Body of pancreas (tissue), 4 donors: Measurements from ENCODE around the gene GRK7. TPM values are rescaled to one million over a fixed set of nuclear protein-coding genes. Genes with fewer than 3 reads are reported as not detected.

Source experiments
- ATAC-seq: fragments of 150-250 bp; one replicate; pipeline ENCODE4 v1.9.1; 2016
- DNase-seq, 4 donors: peaks; one replicate each; pipeline ENCODE4 v3.0.0-alpha.2; 2019
- H3K27ac ChIP-seq, 4 donors: fragments of 200-600 bp; sonication (generic); 1 replicate in 3 of 4; 2 replicates in 1 of 4; pipeline versions ENCODE4 v1.5.1 to v1.6.1; 2016 to 2019; ENCODE audit warnings: mild to moderate bottlenecking in 1 of 4, mixed read lengths in 1 of 4, moderate library complexity in 1 of 4
- H3K27me3 ChIP-seq, 2 donors: fragments of 200-600 bp; sonication (generic); one replicate each; pipeline ENCODE4 v1.6.0; 2016; ENCODE audit warnings: mild to moderate bottlenecking in 1 of 2
- H3K36me3 ChIP-seq, 2 donors: fragments of 200-600 bp; sonication (generic); replicated peaks in 1 of 2; 2 replicates each; pipeline ENCODE4 v1.5.1; 2016; ENCODE audit warnings: low read depth in 2 of 2; ENCODE audit not compliant: insufficient read depth in 1 of 2
- H3K4me1 ChIP-seq: fragments of 200-600 bp; sonication (generic); one replicate; pipeline ENCODE4 v1.6.0; 2016
- H3K4me3 ChIP-seq, 2 donors: fragments of 200-600 bp; sonication (generic); 1 replicate in 1 of 2; 2 replicates in 1 of 2; pipeline ENCODE4 v1.5.1; 2016 to 2019
- H3K9me3 ChIP-seq, 3 donors: fragments of 200-600 bp; sonication (generic); 1 replicate in 2 of 3; 2 replicates in 1 of 3; pipeline ENCODE4 v1.5.1; 2016
- CTCF ChIP-seq, 7 experiments: fragments of 450-650 bp in 4 of 7; fragments of 200-600 bp in 3 of 7; sonication (generic) in 3 of 7; IDR thresholded peaks; one replicate each; pipeline ENCODE4 v1.5.1; 2016 to 2019; ENCODE audit warnings: antibody characterized with exemption in 7 of 7
- POLR2A ChIP-seq, 3 donors: fragments of 450-650 bp; IDR thresholded peaks; one replicate each; pipeline ENCODE4 v1.6.1; 2016; ENCODE audit warnings: antibody characterized with exemption in 3 of 3, mild to moderate bottlenecking in 2 of 3
- WGBS, 2 donors: methylation state at CpG; one replicate each; pipeline ENCODE4 v1.1.5; 2017; 5-methylcytosine and 5-hydroxymethylcytosine counted together
- intact Hi-C: fragments of 100-400 bp; cut with DNase I; formaldehyde crosslinking; loops from one replicate; pipeline ENCODE4 v1.15.1; 2023
- total RNA-seq, 2 donors: library from RNA; depleted of rRNA; stranded (reverse); fragments of >200 nt; gene quantifications; one replicate each; pipeline ENCODE4 v1.1.0, GENCODE V29; 2016

GRK7 gene
- total RNA-seq, 2 donors from 2014 or later: not detected

GRCh38 chr3:141776376-141776775, 13.2 kb downstream of the GRK7 start:
- DNase-seq (no peak), ATAC-seq (no peak)
- Histone ChIP-seq H3K36me3 (no peaks in the 10 kb centered on the region), H3K4me1 (no peaks in the 10 kb centered on the region), H3K27ac (no peak overlapping the region), H3K27me3 (no peaks in the 10 kb centered on the region), H3K4me3 (no peak overlapping the region), H3K9me3 (no peaks in the 10 kb centered on the region)
- 84 to 85% methylated on average over 14 of the region's 14 CpGs for WGBS, 2 donors
- intact Hi-C loops: no loop called here
- TF ChIP-seq CTCF (IDR thresholded peaks at IDR 0.05): no peak
- no peak for TF ChIP-seq POLR2A (IDR thresholded peaks at IDR 0.05)

GRCh38 chr3:141776885-141777284, 13.7 kb downstream of the GRK7 start:
- Histone ChIP-seq H3K4me1 (no peaks in the 10 kb centered on the region), H3K27ac (no peak overlapping the region), H3K36me3 (no peaks in the 10 kb centered on the region), H3K27me3 (no peaks in the 10 kb centered on the region), H3K4me3 (no peak overlapping the region), H3K9me3 (no peaks in the 10 kb centered on the region)
- no peak for ATAC-seq
- WGBS, 2 donors: 79 to 84% methylated on average over 15 of the region's 15 CpGs
- TF ChIP-seq CTCF (IDR thresholded peaks at IDR 0.05): no peak
- TF ChIP-seq POLR2A (IDR thresholded peaks at IDR 0.05): no peak
- intact Hi-C loops: no loop called here
- DNase-seq: no peak

GRCh38 chr3:141777957-141778813, 15.0 kb downstream of the GRK7 start:
- H3K27me3 ChIP-seq: no peaks in the 10 kb centered on the region

GRCh38 chr3:141779667-141780066, 16.5 kb downstream of the GRK7 start:
- WGBS, 2 donors: 100% methylated on average over 1 of the region's 1 CpG
- no peaks in the 10 kb centered on the region for H3K27me3 ChIP-seq

More at GRCh38 chr3:141777957-141778813, 15.0 kb downstream of the GRK7 start:
- Histone ChIP-seq H3K4me1 (no peaks in the 10 kb centered on the region), H3K36me3 (no peaks in the 10 kb centered on the region), H3K27ac (no peak overlapping the region), H3K4me3 (no peak overlapping the region), H3K9me3 (no peaks in the 10 kb centered on the region)
- 81 to 94% methylated on average over 27 to 42 of the region's 42 CpGs for WGBS, 2 donors
- ATAC-seq (no peak), DNase-seq (no peak)
- intact Hi-C loops: no loop called here
- TF ChIP-seq CTCF (IDR thresholded peaks at IDR 0.05) (no peak), POLR2A (IDR thresholded peaks at IDR 0.05) (no peak)

More at GRCh38 chr3:141779667-141780066, 16.5 kb downstream of the GRK7 start:
- no peaks in the 10 kb centered on the region for H3K36me3 ChIP-seq
- no peak overlapping the region for H3K27ac ChIP-seq
- no peak for ATAC-seq
- no peak overlapping the region for H3K4me3 ChIP-seq
- TF ChIP-seq CTCF (IDR thresholded peaks at IDR 0.05): no peak
- DNase-seq: no peak
- intact Hi-C loops: no loop called here
- no peaks in the 10 kb centered on the region for H3K9me3 ChIP-seq
- no peaks in the 10 kb centered on the region for H3K4me1 ChIP-seq
